Tongue (tissue), 2 donors: ENCODE results near the gene HSPA14. TPM values are rescaled to one million over a fixed set of nuclear protein-coding genes. Genes with fewer than 3 reads are reported as not detected.
"Not testable (repeated sequence)": the region's sequence is repeated elsewhere in the genome, so short reads cannot be mapped to it uniquely, and the experiment has no call there.

Experiments
- DNase-seq: peaks from one replicate; pipeline ENCODE4 v3.0.0-alpha.2; 2015
- total RNA-seq: library from RNA; depleted of rRNA; stranded (reverse); fragments of >200 nt; gene quantifications from one replicate; pipeline ENCODE4 v1.2.3, GENCODE V29; 2014

HSPA14 gene
- total RNA-seq, 1 donor from 2014 or later = 12.5 TPM

- DNase-seq = peak; percentile 65
Measured at GRCh38 chr10:14838582-14839304, 637 bp downstream of the HSPA14 start.

- DNase-seq = no peak
Measured at GRCh38 chr10:14839305-14839695, 1.2 kb downstream of the HSPA14 start.

GRCh38 chr10:14840178-14840577, 2.1 kb downstream of the HSPA14 start:
- DNase-seq = no peak

GRCh38 chr10:14843327-14843988, 5.4 kb downstream of the HSPA14 start:
- no peak for DNase-seq

- DNase-seq = no peak
Measured at GRCh38 chr10:14844948-14845347, 6.8 kb downstream of the HSPA14 start.

- no peak for DNase-seq
Measured at GRCh38 chr10:14852236-14852635, 14.1 kb downstream of the HSPA14 start.

- DNase-seq = no peak
Measured at GRCh38 chr10:14855453-14855852, 17.3 kb downstream of the HSPA14 start.

- DNase-seq = no peak
Measured at GRCh38 chr10:14858338-14858960, 20.3 kb downstream of the HSPA14 start.

- DNase-seq = no peak
Measured at GRCh38 chr10:14859043-14859442, 20.9 kb downstream of the HSPA14 start.

GRCh38 chr10:14859775-14860174, 21.7 kb downstream of the HSPA14 start:
- no peak for DNase-seq

- DNase-seq = no peak
Measured at GRCh38 chr10:14860791-14861190, 22.7 kb downstream of the HSPA14 start.

GRCh38 chr10:14864466-14864865, 26.4 kb downstream of the HSPA14 start:
- DNase-seq = not testable (repeated sequence)

- DNase-seq = not testable (repeated sequence)
Measured at GRCh38 chr10:14864871-14865270, 26.8 kb downstream of the HSPA14 start.

- DNase-seq = no peak
Measured at GRCh38 chr10:14873090-14873760, 35.1 kb downstream of the HSPA14 start.

- no peak for DNase-seq
Measured at GRCh38 chr10:14875941-14876340, 37.8 kb downstream of the HSPA14 start.

GRCh38 chr10:14876764-14877163, 38.7 kb downstream of the HSPA14 start:
- peak; percentile 4 for DNase-seq

GRCh38 chr10:14878266-14879123, 40.4 kb downstream of the HSPA14 start, which contains the start of gene SUV39H2:
Gene SUV39H2 (plus strand): TSS chr10:14878866. CDS start chr10:14878889, 23 bp downstream.
- DNase-seq = peak; percentile 98

- peak; percentile 47 for DNase-seq
Measured at GRCh38 chr10:14879124-14879927, 41.2 kb downstream of the HSPA14 start.

GRCh38 chr10:14879928-14880193, 41.8 kb downstream of the HSPA14 start:
- no peak for DNase-seq

- DNase-seq = peak; percentile 8
Measured at GRCh38 chr10:14880229-14880628, 42.1 kb downstream of the HSPA14 start.

GRCh38 chr10:14884082-14884481, 46.0 kb downstream of the HSPA14 start:
- DNase-seq = no peak
